ENCODE data around the gene DDX60. TPM values are rescaled to one million over a fixed set of nuclear protein-coding genes. Genes with fewer than 3 reads are reported as not detected.
"Not testable (repeated sequence)": the region's sequence is repeated elsewhere in the genome, so short reads cannot be mapped to it uniquely, and the experiment has no call there.

DDX60 gene
- total RNA-seq, 1 donor from 2014 or later, result 25.2 TPM

GRCh38 chr4:168213511-168213910 is 105.0 kb downstream of the DDX60 start:
- not testable (repeated sequence) for DNase-seq (ENCODE audit: low read depth in 2 of 2)

- no peak for DNase-seq (ENCODE audit: low read depth in 2 of 2)
Observed at GRCh38 chr4:168212656-168213055, 105.9 kb downstream of the DDX60 start.

- no peak for DNase-seq (ENCODE audit: low read depth in 2 of 2)
Observed at GRCh38 chr4:168208957-168209614, 109.5 kb downstream of the DDX60 start.

DNA sequence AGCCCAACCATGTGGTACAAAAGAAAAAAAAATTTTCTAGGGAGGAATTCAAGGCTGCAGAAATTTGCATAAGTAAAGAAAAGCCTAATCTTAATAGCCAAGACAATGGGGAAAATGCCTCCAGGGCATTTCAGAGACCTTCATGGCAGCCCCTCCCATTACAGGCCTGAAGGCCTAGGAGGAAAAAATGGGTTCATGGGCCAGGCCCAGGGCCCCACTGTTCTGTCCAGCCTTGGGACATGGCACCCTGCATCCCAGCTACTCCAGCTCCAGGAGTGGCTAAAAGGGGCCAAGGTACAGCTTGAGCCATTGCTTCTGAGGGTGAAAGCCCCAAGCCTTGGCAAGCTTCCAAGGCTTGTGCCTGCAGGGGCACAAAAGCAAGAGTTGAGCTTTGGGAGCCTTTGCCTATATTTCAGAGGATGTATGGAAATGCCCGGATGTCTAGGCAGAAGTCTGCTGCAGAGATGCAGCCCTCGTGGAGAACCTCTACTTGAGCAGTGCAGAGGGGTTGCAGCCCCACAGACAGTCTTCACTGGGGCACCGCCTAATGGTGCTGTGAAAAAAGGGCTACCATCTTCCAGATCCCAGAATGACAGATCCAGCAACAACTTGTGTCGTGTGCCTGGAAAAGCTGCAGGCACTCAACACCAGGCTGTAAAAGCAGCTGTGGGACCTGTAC is 115.2 kb downstream of the DDX60 start:
- no peak for DNase-seq (ENCODE audit: low read depth in 2 of 2)

DNA sequence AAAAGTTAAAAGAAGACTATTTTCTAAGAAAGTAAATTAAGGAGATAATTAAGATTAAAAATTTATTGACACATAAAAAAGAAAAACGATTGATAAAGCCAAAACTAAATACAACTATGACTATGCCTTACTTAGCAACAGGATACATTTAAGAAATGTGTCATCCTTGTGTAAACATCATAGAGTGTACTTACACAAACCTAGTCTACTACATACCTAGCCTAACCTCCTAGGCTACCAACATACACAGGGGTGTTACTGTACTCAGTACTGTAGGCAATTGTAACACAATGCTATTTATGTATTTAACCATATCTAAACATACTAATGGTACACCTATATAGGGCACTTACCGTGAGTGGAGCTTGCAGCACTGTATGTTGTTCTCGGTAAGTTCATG is 117.9 kb downstream of the DDX60 start:
- peak in 1 of 2 donors; percentile 45 for DNase-seq (ENCODE audit: low read depth in 2 of 2)

DNA sequence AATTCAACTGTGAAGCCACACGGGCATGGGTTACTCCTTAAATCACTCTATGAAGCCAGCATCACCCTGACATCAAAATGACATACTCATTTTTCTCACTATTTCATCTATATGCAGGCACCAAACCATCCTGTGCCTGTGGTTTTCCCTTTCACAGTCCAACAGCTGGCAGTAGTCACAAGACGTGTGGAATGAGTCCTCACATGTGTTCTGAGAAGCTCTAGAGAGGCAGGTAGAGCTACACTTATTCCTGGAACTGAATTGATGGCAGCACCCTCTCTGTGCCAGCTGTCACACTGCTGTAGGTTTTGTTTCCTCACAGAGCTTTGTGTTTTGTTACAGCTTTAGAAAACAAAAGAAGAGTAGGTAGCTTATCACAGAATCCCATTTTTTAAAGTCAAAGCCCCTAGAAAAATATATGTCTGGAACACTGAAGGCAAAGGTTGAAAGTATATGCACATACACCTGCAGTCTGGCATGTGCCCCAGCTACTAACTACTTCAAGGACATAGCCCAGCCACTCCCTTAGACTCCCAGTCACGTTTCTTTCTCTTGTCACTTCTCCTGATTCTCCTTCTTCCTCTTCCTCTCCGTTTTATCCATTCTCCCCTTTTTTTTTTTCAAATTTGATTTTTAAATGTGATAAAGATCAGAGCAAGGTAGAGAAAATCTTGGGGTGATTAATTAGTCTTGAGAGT is 119.1 kb downstream of the DDX60 start:
- no peak for DNase-seq (ENCODE audit: low read depth in 2 of 2)

GRCh38 chr4:168197926-168198325 is 120.6 kb downstream of the DDX60 start:
- DNase-seq (ENCODE audit: low read depth in 2 of 2), result peak in 1 of 2 donors; percentile 38

- DNase-seq (ENCODE audit: low read depth in 2 of 2), result no peak
Observed at GRCh38 chr4:168188754-168189153, 129.8 kb downstream of the DDX60 start.

DNA sequence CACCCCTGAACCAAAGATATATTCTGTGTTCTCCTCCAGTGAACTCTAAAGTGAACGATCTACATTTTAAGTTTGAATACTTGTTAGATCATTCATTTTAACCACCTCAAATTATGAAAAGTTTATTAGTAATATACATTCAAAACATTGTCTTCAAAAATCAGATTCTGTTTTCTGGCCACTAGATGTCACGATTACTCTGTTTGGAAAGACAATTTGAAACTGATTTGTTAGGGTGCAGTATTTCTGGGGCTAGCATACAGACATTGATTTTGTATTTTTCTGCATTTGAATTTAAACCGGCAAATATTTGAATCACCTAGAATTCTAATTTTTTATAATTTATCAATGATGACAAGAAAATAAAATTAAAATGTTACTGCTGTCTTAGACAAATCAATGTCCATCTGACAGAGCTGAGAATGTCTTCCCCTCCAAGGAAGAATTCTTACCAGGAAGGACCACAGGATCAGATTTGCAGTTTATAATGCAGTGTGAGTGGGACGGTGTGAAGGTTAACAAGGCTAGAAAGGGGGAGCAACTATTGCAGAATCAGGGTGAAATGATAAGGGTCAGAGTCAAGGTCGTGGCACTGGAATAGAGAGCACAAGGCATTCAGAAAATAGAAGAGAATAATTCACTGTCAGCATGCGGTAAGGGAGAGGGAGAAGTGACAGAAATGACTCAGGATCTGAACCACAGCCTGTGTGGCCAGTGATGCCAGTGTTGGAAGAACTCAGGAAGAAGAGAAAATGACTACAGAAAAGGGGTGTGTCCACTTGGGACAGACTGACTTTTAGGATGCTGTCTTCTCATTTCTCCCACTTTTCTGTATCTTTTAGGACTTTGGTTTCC is 134.6 kb downstream of the DDX60 start:
- DNase-seq (ENCODE audit: low read depth in 2 of 2), result peak; percentile 54 to 66

- no peak for DNase-seq (ENCODE audit: low read depth in 2 of 2)
Observed at GRCh38 chr4:168177546-168178149, 140.9 kb downstream of the DDX60 start.

DNA sequence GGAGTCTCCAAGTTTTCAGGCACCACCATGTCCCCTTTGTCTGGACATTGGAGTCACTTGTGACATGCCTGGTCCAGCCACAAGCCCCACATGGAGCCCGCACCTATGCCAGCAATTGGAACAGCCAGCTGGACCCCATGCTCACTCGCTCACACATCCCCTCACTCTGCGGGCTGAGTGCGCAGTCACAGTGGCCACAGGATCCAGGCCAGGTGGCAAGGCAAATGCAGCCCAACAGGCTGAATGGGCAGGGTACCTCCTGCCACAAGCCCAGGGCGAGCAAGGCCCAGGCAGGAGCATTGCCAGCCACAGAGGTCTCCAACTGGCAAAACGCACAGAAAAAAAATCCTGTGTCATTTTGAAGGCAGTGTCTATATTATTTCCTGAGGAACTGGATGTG is 144.2 kb downstream of the DDX60 start:
- no peak for DNase-seq (ENCODE audit: low read depth in 2 of 2)

GRCh38 chr4:168167714-168168284 is 150.8 kb downstream of the DDX60 start:
- no peak for DNase-seq (ENCODE audit: low read depth in 2 of 2)

Other genes starting within 250 kb of the DDX60 start
- gene ANXA10, start 226.2 kb downstream of the DDX60 start, total RNA-seq, result 0.99 TPM in 1 of 2 replicates, not detected in the other
- gene DDX60L, start 161.7 kb upstream of the DDX60 start, total RNA-seq, result 12.4 and 21.0 TPM in 2 replicates
- gene PALLD, start 178.3 kb upstream of the DDX60 start, total RNA-seq, result 8.1 and 13.7 TPM in 2 replicates